CD4-positive, alpha-beta T cell treated with Interleukin-17A for 4 hours (primary cell): ENCODE measurements around the gene CBARP.
"Not testable (repeated sequence)": the region's sequence is repeated elsewhere in the genome, so short reads cannot be mapped to it uniquely, and the experiment has no call there.

Experiments
- DNase-seq: peaks from one replicate; pipeline ENCODE4 v3.0.0-alpha.2; 2020; ENCODE audit warnings: mixed read lengths

Gene CBARP

GRCh38 chr19:1206864-1207450 lies 30.8 kb downstream of the CBARP start:
- DNase-seq = peak; percentile 50

- no peak for DNase-seq
Measured at GRCh38 chr19:1206150-1206863, 31.5 kb downstream of the CBARP start.

DNA sequence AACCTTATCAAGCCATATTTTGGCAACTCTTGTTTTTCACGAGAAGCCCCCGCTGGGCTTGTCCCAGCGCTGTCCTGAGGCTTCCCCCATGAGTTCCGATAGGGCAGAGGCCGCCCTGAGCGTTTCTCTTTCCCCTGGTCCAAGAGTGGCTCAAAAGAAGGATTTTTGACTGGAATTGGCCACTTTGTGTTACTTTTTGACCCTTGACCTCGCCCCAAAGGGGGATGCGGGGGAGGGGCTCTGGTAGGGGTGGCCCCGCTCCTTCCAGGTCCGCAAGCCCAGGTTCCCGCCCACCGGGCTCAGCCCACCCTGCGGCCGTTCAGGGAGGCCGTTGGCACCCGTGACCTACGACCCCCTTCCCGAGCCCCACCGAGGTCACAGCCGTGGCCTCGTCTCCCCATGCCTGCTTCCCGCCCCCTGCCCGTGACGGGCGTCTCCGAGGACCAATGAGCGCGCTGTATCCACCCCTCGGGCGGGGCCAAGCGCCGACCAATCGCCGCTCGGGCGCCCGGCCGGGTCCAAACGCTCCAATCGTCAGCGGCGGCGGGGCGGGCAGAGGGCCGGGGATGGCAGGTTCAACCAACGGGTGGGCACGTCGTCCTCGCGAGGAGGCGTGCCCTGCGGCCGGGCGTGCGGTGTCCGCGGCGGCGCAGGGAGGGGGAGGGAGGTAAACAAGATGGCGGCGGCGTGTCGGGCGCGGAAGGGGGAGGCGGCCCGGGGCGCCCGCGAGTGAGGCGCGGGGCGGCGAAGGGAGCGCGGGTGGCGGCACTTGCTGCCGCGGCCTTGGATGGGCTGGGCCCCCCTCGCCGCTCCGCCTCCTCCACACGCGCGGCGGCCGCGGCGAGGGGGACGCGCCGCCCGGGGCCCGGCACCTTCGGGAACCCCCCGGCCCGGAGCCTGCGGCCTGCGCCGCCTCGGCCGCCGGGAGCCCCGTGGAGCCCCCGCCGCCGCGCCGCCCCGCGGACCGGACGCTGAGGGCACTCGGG lies 32.4 kb downstream of the CBARP start, which contains the start of gene STK11:
Gene STK11 (plus strand): TSS at position 665 of the 986 bp plus-strand sequence. CDS start 1,136 bp downstream, outside the sequence.
- peak; percentile 99 for DNase-seq

DNA sequence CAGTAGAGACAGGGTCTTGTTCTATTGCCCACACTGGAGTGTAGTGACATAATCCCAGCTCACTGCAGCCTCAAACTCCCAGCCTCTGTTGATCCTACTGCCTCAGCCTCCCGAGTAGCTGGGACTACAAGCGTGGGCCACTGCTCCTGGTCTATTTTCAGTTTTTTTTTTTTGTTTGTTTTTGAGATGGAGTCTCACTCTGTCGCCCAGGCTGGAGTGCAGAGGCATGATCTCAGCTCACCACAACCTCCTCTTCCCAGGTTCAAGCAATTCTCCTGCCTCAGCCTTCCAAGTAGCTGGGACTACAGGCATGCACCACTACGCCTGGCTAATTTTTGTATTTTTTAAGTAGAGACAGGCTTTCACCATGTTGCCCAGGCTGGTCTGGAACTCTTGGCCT lies 37.2 kb downstream of the CBARP start:
- DNase-seq = not testable (repeated sequence)

GRCh38 chr19:1199531-1199930 lies 38.3 kb downstream of the CBARP start:
- DNase-seq = no peak

DNA sequence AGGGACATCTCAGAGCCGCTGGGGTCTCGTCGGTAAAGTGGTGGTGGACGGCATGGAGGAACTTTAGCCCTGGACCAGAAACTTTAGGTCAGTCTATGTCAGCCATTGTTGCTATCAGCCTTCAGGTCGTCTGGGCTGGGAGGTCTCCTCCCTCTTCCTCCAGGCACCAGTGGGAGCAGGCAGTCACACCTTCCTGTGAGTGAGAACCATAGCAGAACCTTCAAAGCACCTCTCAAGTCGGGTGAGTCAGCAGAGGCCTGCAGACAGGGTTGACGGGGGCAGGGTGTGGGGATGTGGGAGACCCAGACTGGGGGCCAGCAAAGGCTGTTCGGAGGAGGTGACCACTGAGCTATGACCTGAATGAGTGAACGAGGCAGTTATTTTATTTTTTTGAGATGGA lies 48.4 kb downstream of the CBARP start:
- DNase-seq = peak; percentile 81

GRCh38 chr19:1183543-1184172 lies 54.1 kb downstream of the CBARP start:
- no peak for DNase-seq

- DNase-seq = no peak
Measured at GRCh38 chr19:1182727-1183126, 55.1 kb downstream of the CBARP start.

DNA sequence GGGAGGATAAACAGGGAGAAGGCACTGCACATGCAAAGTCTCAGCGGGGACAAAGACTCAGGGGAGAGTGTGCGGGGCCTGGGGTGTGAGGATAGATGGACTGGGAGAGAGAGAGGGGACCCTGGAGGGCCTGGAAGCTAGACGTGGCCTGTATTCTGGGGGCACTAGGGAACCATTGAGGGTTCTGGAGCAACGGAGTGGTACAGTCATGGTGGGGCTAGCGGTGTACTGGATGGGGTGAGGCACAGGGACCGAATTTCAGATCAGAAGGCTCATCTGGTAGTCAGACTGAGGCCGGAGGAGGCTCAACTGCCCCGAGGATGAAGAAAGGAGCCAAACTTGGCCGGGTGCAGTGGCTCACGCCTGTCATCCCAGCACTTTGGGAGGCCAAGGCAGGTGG lies 55.7 kb downstream of the CBARP start:
- no peak for DNase-seq

DNA sequence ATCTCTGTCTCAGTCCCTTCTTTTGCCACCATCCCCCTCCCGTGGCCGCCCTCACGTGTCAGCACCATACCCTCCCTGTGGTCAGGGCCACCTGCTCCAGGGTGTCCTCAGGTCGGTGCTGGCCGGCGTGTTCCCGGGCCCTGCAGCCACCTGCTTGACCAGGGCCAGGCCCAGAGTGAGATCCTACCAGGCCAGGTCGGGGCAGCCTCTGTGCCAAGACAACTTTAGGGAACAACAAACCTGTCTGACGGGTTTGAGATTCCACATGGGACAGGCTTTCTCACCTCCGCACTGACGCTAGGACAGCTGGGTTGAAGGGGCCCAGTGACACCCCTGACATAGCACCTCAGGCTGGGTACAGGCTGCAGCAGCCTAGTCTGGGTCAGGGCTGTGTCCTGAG lies 56.2 kb downstream of the CBARP start:
- no peak for DNase-seq
